NT2/D1 (cell line): Measurements from ENCODE around the gene ASB9.
A peak's percentile ranks its signal among the peaks of the same experiment; 100 is the strongest.
"Not testable (repeated sequence)": the region's sequence is repeated elsewhere in the genome, so short reads cannot be mapped to it uniquely, and the experiment has no call there.

ENCODE experiments used
- DNase-seq: peaks from one replicate; pipeline ENCODE4 v3.0.0-alpha.2; 2011; ENCODE audit warnings: low read depth, low spot score
- H3K27me3 ChIP-seq: 2 replicates; pipeline ENCODE4 v1.6.0; 2011; ENCODE audit warnings: mild to moderate bottlenecking; ENCODE audit not compliant: insufficient read length, insufficient read depth
- H3K36me3 ChIP-seq: 2 replicates; pipeline ENCODE4 v1.6.1; 2011; ENCODE audit warnings: mild to moderate bottlenecking, low read length, mixed read lengths; ENCODE audit not compliant: insufficient read depth, insufficient read length
- H3K4me1 ChIP-seq: 2 replicates; pipeline ENCODE4 v1.5.1; 2011; ENCODE audit not compliant: insufficient read depth, insufficient read length
- H3K4me3 ChIP-seq: 2 replicates; pipeline ENCODE4 v1.5.1; 2011; ENCODE audit warnings: low read depth; ENCODE audit not compliant: insufficient read length
- H3K9ac ChIP-seq: 2 replicates; pipeline ENCODE4 v1.6.0; 2011; ENCODE audit warnings: low read depth; ENCODE audit not compliant: insufficient read length
- H3K9me3 ChIP-seq: 2 replicates; pipeline ENCODE4 v1.5.1; 2011; ENCODE audit warnings: mild to moderate bottlenecking, low read length; ENCODE audit not compliant: insufficient read depth
- SUZ12 ChIP-seq: IDR thresholded peaks from 2 replicates; pipeline ENCODE4 v1.6.1; 2011; ENCODE audit not compliant: insufficient read length, insufficient read depth; ENCODE audit errors: extremely low read depth
- YY1 ChIP-seq: IDR thresholded peaks from 2 replicates; pipeline ENCODE4 v1.6.1; 2011; ENCODE audit not compliant: insufficient read length, insufficient read depth
- ZNF274 ChIP-seq: IDR thresholded peaks from 2 replicates; pipeline ENCODE4 v1.6.1; 2011; ENCODE audit warnings: mild to moderate bottlenecking, low read depth, low read length

ASB9 gene

GRCh38 chrX:15274946-15275345, 5.1 kb upstream of the ASB9 start:
- Histone ChIP-seq H3K4me3 (no peak overlapping the region), H3K36me3 (no peaks in the 10 kb centered on the region), H3K9ac (no peak overlapping the region), H3K9me3 (peaks cover 7% of the 10 kb centered on the region; the same call in 1 of the 2 replicates), H3K27me3 (no peaks in the 10 kb centered on the region), H3K4me1 (peaks cover 2% of the 10 kb centered on the region)
- TF ChIP-seq SUZ12 (no peak), ZNF274 (no peak), YY1 (no peak)
- no peak for DNase-seq

- H3K27me3 ChIP-seq, H3K9ac ChIP-seq: not testable (repeated sequence)
Measured at GRCh38 chrX:15273275-15273674, 3.4 kb upstream of the ASB9 start.

GRCh38 chrX:15271757-15272156, 1.9 kb upstream of the ASB9 start:
- Histone ChIP-seq H3K9ac (no peak overlapping the region), H3K4me3 (no peak overlapping the region), H3K9me3 (peaks cover 7% of the 10 kb centered on the region; the same call in 1 of the 2 replicates), H3K36me3 (no peaks in the 10 kb centered on the region), H3K27me3 (no peaks in the 10 kb centered on the region), H3K4me1 (peaks cover 2% of the 10 kb centered on the region)
- no peak for DNase-seq
- no peak for TF ChIP-seq YY1
- TF ChIP-seq ZNF274, result no peak
- no peak for TF ChIP-seq SUZ12

More at GRCh38 chrX:15273275-15273674, 3.4 kb upstream of the ASB9 start:
- not testable (repeated sequence) for H3K9me3 ChIP-seq, DNase-seq, H3K4me3 ChIP-seq, H3K36me3 ChIP-seq, H3K4me1 ChIP-seq

- no peak overlapping the region for H3K9ac ChIP-seq
- no peak overlapping the region for H3K4me3 ChIP-seq
Measured at GRCh38 chrX:15269120-15269519, 763 bp downstream of the ASB9 start.

GRCh38 chrX:15254852-15255251, 15.0 kb downstream of the ASB9 start:
- H3K4me1 ChIP-seq, result no peaks in the 10 kb centered on the region
- no peak overlapping the region for H3K9ac ChIP-seq
- DNase-seq, result no peak
- TF ChIP-seq SUZ12 (no peak), YY1 (no peak), ZNF274 (no peak)
- H3K4me3 ChIP-seq, result no peak overlapping the region
- peaks cover 12% of the 10 kb centered on the region for H3K36me3 ChIP-seq
- H3K9me3 ChIP-seq, result peaks cover 5% of the 10 kb centered on the region; the same call in 1 of the 2 replicates
- H3K27me3 ChIP-seq, result no peaks in the 10 kb centered on the region

More at GRCh38 chrX:15269120-15269519, 763 bp downstream of the ASB9 start:
- peaks cover 2% of the 10 kb centered on the region for H3K4me1 ChIP-seq
- peaks cover 7% of the 10 kb centered on the region; the same call in 1 of the 2 replicates for H3K9me3 ChIP-seq
- no peaks in the 10 kb centered on the region for H3K36me3 ChIP-seq
- no peaks in the 10 kb centered on the region for H3K27me3 ChIP-seq
- no peak for TF ChIP-seq SUZ12
- no peak for TF ChIP-seq YY1
- no peak for TF ChIP-seq ZNF274
- no peak for DNase-seq

- no peak for DNase-seq
- no peaks in the 10 kb centered on the region for H3K27me3 ChIP-seq
- H3K9ac ChIP-seq, result no peak overlapping the region
- no peak overlapping the region for H3K4me3 ChIP-seq
- no peaks in the 10 kb centered on the region for H3K9me3 ChIP-seq
- no peaks in the 10 kb centered on the region for H3K4me1 ChIP-seq
- peaks cover 4% of the 10 kb centered on the region for H3K36me3 ChIP-seq
- TF ChIP-seq SUZ12 (no peak), ZNF274 (no peak), YY1 (no peak)
Measured at GRCh38 chrX:15245896-15246295, 24.0 kb downstream of the ASB9 start.

- H3K9me3 ChIP-seq, result no peaks in the 10 kb centered on the region
- no peak overlapping the region for H3K9ac ChIP-seq
- peaks cover 4% of the 10 kb centered on the region for H3K36me3 ChIP-seq
- no peak for DNase-seq
- H3K4me1 ChIP-seq, result no peaks in the 10 kb centered on the region
- no peaks in the 10 kb centered on the region for H3K27me3 ChIP-seq
- H3K4me3 ChIP-seq, result no peak overlapping the region
- TF ChIP-seq ZNF274, result no peak
Measured at GRCh38 chrX:15244421-15244820, 25.5 kb downstream of the ASB9 start.

GRCh38 chrX:15242899-15243555, 26.9 kb downstream of the ASB9 start:
- peak; percentile 8 for DNase-seq
- H3K9me3 ChIP-seq, result no peaks in the 10 kb centered on the region
- no peaks in the 10 kb centered on the region for H3K36me3 ChIP-seq
- no peaks in the 10 kb centered on the region for H3K27me3 ChIP-seq
- no peak overlapping the region for H3K4me3 ChIP-seq
- TF ChIP-seq SUZ12 (no peak), ZNF274 (no peak), YY1 (no peak)
- no peak overlapping the region for H3K9ac ChIP-seq
- no peaks in the 10 kb centered on the region for H3K4me1 ChIP-seq
